GM18519 (cell line): ENCODE data around the gene SIRT7.

Source experiments
- ATAC-seq: cut with Tn5 transposase; IDR thresholded peaks from one replicate; pipeline ENCODE4 v1.9.1; 2021; ENCODE audit warnings: mild to moderate bottlenecking, moderate library complexity; ENCODE audit not compliant: unreplicated experiment, low FRiP score

SIRT7 gene

GRCh38 chr17:81907219-81908145, 10.5 kb downstream of the SIRT7 start:
- no peak for ATAC-seq

GRCh38 chr17:81906476-81907218, 11.3 kb downstream of the SIRT7 start:
- no peak for ATAC-seq

DNA sequence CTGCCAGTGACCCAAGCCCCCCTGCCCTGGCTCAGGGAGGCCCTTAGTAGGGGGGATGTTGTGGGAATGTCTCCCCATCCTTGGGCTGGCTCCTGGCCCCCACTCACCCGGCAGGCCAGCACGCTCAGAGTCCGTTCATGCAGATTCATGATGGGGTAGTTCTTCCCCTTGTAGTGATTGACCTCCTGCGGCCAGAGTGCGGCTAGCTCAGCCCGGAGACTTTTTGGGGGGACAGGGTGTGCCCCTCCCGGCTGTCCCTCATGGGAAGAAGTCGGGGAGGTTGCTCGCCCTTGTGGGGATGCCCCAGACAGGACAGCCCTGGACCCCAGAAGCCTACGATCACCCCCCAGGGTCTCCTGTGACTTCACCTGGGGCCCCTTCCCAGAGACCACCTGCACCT, 12.0 kb downstream of the SIRT7 start:
- no peak for ATAC-seq

DNA sequence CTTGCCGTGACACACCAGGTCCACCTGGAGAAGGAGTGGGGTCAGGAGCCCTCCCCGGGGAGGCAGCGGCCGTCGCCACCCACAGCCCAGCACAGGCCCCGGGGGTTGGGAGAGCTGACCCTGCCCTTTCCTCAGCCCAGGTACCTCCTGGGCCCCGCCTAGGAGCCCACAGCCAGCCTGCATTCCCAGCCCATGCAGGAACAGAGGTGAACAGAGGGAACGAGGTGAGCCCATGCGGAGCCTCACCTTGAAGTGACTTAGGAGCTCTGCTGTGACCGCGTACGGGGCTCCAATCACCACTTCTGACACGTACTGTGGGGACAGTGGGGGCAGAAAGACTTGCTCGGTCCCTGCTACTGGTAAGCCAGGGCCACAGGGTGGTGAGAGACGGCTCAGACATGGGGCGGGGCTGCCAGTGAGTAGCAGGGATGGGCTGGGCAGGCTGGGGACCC, 12.5 kb downstream of the SIRT7 start:
- no peak for ATAC-seq

DNA sequence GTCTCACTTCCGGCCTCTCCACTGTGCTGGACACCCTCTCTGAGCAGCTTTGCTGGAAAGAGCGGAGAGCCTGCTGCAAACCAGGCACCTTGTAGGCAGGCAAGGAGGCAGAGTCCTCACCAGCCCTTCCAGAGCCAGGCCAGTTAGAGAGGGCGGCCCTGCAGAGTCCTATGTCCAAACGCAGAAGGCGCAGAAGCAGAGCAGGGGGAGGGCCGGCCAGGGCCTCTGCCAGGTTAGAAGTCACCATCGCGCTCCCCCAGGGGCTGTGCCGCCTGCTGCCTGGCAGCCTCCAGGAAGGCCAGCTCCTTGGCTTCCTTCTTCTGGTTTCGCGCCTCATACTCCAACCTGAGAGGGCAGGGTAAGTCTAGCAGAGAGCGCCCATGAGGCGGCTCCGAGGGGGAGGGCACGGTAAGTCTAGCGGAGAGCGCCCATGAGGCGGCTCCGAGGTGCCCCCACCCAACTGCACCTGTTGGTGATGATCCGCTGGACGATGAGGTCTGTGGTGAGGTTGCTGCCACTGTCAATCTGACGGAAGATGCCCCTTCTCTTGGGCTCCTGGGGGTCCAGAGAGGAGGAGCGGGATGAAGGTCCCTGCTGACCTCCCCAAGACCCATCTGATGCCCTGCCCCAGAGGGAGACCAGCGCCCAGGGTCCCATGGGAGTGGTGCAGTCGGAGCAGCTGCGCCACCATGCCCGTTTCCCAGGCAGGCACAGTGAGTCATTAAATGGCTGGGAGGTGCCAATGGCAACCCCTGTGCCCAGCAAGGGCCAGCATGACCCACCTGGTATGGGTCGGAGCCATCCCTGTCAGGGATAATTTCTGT, 13.2 kb downstream of the SIRT7 start:
- no peak for ATAC-seq

DNA sequence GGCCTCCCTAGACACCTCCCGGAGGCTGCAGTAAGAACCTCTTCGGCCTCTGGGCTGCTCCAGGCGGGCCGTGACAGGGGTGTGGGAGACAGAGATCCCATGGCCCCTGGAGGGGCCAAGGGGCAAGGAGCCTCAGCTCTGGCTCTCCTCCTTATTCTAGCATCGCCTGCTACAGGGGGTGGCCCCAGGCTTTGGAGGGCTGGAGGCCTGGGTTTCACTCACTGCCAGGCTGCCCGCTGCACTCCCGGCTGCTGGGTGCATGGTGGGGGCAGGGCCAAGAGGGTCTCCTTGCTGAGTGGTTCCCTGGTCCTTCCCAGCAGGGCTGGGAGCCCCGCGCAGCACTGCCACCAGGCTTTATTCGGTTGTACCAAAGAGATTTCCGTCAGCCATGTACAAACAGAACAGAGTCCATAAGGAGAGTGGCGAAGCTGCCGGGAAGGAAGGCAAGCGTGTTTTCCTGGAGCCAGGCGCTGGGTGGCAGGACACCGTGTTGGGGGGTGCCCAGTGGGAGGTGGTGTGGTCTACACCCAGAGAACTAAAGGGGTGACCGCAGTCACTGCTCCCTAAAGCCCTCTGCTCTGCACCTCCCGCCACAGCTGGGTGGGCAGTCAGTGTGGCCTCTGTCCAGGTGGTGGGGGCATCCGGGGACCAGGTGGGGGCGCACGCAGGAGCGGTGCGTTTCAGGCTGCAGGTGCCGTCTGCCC, 13.9 kb downstream of the SIRT7 start:
- no peak for ATAC-seq

GRCh38 chr17:81903415-81903831, 14.6 kb downstream of the SIRT7 start:
- ATAC-seq = no peak

GRCh38 chr17:81902653-81903414, 15.1 kb downstream of the SIRT7 start:
- no peak for ATAC-seq

DNA sequence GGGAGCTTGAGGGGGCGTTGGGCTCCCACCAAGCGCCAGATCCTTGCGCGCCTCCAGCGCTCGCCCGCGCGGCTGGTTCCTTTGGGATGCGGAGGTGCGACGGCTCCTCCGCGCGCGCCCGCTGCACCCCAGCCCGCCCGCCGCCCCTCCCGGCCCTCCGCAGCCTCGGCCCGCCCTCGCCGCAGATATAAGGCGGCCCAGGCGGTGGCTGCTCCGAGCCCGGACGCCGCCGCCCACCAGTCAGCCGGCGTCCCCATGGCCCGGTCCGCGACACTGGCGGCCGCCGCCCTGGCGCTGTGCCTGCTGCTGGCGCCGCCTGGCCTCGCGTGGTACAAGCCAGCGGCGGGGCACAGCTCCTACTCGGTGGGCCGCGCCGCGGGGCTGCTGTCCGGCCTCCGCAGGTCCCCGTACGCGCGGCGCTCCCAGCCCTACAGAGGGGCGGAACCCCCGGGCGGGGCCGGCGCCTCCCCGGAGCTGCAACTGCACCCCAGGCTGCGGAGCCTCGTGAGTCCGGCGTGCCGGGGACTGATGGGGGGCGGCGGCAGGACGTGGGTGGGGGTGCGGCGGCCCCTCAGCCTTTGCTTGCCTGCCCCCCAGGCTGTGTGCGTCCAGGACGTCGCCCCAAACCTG, 15.8 kb downstream of the SIRT7 start, which contains the start of gene NPB:
TSS of gene NPB (plus strand) at position 216 of the 630 bp plus-strand sequence. CDS start at position 256, 40 bp downstream.
- no peak for ATAC-seq

- no peak for ATAC-seq
Measured at GRCh38 chr17:81901167-81902022, 16.6 kb downstream of the SIRT7 start.

GRCh38 chr17:81900181-81900820, 17.7 kb downstream of the SIRT7 start:
- no peak for ATAC-seq

- no peak for ATAC-seq
Measured at GRCh38 chr17:81899514-81900166, 18.3 kb downstream of the SIRT7 start.

DNA sequence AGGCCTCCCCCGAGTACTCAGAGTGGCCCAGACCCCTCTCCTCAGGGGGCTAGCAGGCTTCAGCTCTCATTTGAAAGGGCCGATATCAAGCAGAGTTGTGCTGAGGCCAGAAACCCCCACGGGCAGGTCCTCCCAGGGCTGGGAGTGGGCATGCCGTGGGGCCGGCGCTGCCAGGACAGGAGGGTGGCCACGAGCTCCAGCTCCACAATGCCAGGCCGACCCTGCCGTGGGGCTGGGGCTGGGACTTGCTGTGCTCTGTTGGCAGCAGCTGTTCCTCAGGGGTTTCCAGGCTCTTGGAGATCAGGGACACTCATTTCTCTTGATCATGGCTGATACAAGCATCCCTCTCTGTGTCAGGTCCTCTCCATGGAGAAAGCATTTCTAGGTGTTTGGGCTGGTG, 19.1 kb downstream of the SIRT7 start:
- ATAC-seq = no peak

DNA sequence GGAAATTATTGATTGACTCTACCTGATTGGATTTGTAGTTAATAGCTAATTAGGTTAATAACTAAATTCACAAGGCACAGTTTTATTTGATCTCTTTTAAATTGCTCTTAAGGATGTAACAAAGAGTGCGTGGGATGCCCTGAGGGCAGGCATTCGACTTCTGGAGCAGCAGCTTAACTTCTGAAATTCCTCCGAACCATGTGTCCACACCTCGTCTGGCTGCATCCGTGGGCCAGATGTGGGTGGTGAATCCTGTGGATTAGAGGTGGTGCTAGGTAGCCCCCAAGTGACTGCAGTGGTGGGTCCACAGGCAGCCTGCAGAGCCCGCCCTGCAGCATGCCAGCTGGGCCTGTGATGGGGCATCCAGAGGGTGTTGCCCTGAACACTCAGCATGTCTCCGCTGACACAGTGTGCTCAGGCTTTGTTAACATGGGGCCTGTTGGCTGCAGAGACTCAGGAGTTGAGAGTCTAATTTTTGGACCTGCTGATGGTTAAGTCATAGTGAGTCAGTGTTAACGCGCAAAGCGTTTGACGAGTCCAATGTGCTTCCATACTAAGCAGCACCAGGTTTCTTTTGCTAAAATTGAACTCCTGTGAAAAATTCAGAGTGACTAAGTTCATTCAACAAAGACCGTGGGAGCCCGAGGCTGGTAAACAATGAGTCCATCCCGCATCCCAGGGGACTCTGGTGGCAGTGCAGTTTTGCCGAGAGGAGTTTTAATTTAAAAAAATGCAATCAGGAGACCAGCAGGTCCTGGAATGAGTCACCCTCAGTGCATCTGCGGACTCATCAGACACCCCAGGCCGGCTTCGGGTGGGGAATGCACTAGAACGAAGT, 19.7 kb downstream of the SIRT7 start:
- ATAC-seq = no peak

- ATAC-seq = no peak
Measured at GRCh38 chr17:81895400-81895799, 22.6 kb downstream of the SIRT7 start.

- no peak for ATAC-seq
Measured at GRCh38 chr17:81891303-81891552, 26.7 kb downstream of the SIRT7 start.
